ENCODE measurements around the gene PXYLP1. TPM values are rescaled to one million over a fixed set of nuclear protein-coding genes. Genes with fewer than 3 reads are reported as not detected.

The PXYLP1 gene
- total and polyA plus RNA-seq, 4 donors = 3.8 to 29.6 (median 12.5) TPM

DNA sequence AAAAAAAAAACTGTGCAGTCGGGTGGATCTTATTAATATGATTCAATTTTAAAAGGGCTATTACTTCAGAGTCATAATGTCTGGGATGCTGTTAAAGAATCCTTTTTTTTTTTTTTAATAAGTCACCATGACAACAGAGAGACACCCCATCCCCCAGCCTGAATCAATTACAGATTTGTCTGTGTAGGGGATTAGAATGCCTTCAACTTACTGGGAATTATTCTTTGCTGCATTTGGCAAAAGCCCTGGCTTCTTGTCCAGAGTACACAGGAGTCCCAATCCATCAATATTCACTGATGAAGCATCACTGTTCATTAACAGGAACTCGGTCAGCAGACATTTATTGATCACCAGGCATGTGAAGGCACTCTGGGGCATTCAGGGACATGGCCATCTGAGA, 12.7 kb upstream of the PXYLP1 start:
- peaks cover 1% of the 10 kb centered on the region for H3K9me3 ChIP-seq (ENCODE audit: control insufficient read depth, low read length)
- no peaks in the 10 kb centered on the region for H3K27me3 ChIP-seq (ENCODE audit: control insufficient read depth in 1 of 2, insufficient read depth in 2 of 2, low read length in 1 of 2)
- H3K4me3 ChIP-seq (ENCODE audit: low read length in 2 of 2) = no peak overlapping the region
- intact Hi-C loops (cut with DNase I) = no loop called here
- ATAC-seq (ENCODE audit: low FRiP score) = no peak
- H3K36me3 ChIP-seq (ENCODE audit: control insufficient read depth in 1 of 2, insufficient read depth in 2 of 2, low read length in 1 of 2) = no peaks in the 10 kb centered on the region
- H3K27ac ChIP-seq (ENCODE audit: low read depth in 1 of 2, low read length in 2 of 2) = no peak overlapping the region
- DNase-seq = no peak
- no peaks in the 10 kb centered on the region for H3K4me1 ChIP-seq (ENCODE audit: control insufficient read depth in 1 of 2, insufficient read depth in 2 of 2, low read length in 2 of 2)
- WGBS, 2 donors = 86 to 88% methylated on average over 2 of the region's 2 CpGs

DNA sequence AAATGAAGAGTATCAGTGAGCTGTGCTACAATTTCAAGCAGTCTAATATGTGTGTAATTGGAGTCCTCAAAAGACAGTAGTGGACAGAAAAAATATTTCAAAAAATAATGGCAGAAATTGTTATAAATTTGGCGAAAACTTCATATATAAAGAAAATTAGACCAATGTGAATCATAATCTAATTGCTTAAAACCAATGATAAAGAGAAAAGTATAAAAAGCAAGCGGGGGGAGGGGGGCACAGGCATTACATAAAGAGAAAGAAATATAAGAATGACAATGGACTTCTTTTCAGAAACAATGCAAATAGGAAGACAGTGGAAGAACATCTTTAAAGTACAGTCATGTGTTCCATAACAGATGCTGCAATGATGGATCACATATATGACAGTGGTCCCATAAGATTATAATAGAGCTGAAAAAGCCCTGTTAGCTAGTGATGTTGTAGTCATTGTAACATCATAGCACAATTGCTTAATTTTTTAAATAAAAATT, 7.9 kb upstream of the PXYLP1 start:
- H3K4me1 ChIP-seq (ENCODE audit: control insufficient read depth in 1 of 2, insufficient read depth in 2 of 2, low read length in 2 of 2) = no peaks in the 10 kb centered on the region
- no peak for DNase-seq
- intact Hi-C loops (cut with DNase I) = no loop called here
- H3K4me3 ChIP-seq (ENCODE audit: low read length in 2 of 2) = no peak overlapping the region
- no peaks in the 10 kb centered on the region for H3K27me3 ChIP-seq (ENCODE audit: control insufficient read depth in 1 of 2, insufficient read depth in 2 of 2, low read length in 1 of 2)
- no peaks in the 10 kb centered on the region for H3K36me3 ChIP-seq (ENCODE audit: control insufficient read depth in 1 of 2, insufficient read depth in 2 of 2, low read length in 1 of 2)
- WGBS, 2 donors = 95% methylated on average over 2 of the region's 2 CpGs
- no peak for ATAC-seq (ENCODE audit: low FRiP score)
- H3K9me3 ChIP-seq (ENCODE audit: control insufficient read depth, low read length) = peaks cover 1% of the 10 kb centered on the region
- H3K27ac ChIP-seq (ENCODE audit: low read depth in 1 of 2, low read length in 2 of 2) = no peak overlapping the region

DNA sequence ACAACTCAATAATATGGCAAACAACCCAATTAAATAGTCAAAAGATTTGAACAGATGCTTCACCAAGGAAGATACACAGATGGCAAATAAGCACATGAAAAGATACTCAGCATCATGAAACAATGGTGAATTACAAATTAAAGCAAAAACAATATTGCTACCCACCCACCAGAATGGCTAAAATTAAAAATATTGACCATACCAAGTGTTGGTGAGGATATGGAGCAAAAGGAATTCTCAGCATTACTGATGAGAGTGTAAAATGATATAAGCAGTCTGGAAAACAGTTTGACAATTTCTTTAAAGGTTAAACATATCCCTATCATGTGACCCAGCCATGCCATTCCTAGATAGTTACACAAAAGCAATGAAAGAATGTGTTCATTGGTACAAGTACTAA, 5.7 kb upstream of the PXYLP1 start:
- peaks cover 1% of the 10 kb centered on the region for H3K9me3 ChIP-seq (ENCODE audit: control insufficient read depth, low read length)
- H3K36me3 ChIP-seq (ENCODE audit: control insufficient read depth in 1 of 2, insufficient read depth in 2 of 2, low read length in 1 of 2) = no peaks in the 10 kb centered on the region
- DNase-seq (no peak), ATAC-seq (ENCODE audit: low FRiP score) (no peak)
- no peak overlapping the region for H3K27ac ChIP-seq (ENCODE audit: low read depth in 1 of 2, low read length in 2 of 2)
- no peak overlapping the region for H3K4me3 ChIP-seq (ENCODE audit: low read length in 2 of 2)
- H3K4me1 ChIP-seq (ENCODE audit: control insufficient read depth in 1 of 2, insufficient read depth in 2 of 2, low read length in 2 of 2) = no peaks in the 10 kb centered on the region
- intact Hi-C loops (cut with DNase I) = no loop called here
- H3K27me3 ChIP-seq (ENCODE audit: control insufficient read depth in 1 of 2, insufficient read depth in 2 of 2, low read length in 1 of 2) = no peaks in the 10 kb centered on the region

DNA sequence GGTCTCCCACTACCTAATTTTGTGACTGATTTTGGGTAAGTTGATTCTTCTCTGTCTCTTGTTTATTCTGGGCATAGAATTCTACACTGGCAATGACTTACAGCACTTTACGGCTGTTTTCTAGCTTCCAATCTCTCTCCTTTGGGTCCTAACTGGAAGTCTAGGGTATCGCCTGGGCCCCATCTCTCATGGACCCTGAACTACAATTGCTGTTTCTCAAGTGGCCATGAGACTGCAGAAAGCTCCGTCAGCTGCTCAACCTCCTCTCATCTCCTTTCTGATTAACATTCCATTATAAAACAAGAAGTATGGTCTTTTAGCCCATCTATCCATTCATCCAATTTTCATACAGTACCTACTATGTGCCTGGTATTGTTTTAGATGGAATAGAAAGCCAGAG, 4.4 kb upstream of the PXYLP1 start:
- Histone ChIP-seq H3K27me3 (ENCODE audit: control insufficient read depth in 1 of 2, insufficient read depth in 2 of 2, low read length in 1 of 2) (no peaks in the 10 kb centered on the region), H3K9me3 (ENCODE audit: control insufficient read depth, low read length) (peaks cover 1% of the 10 kb centered on the region), H3K36me3 (ENCODE audit: control insufficient read depth in 1 of 2, insufficient read depth in 2 of 2, low read length in 1 of 2) (no peaks in the 10 kb centered on the region), H3K4me1 (ENCODE audit: control insufficient read depth in 1 of 2, insufficient read depth in 2 of 2, low read length in 2 of 2) (no peaks in the 10 kb centered on the region), H3K27ac (ENCODE audit: low read depth in 1 of 2, low read length in 2 of 2) (no peak overlapping the region), H3K4me3 (ENCODE audit: low read length in 2 of 2) (no peak overlapping the region)
- 91 to 94% methylated on average over 3 of the region's 3 CpGs for WGBS, 2 donors
- intact Hi-C loops (cut with DNase I) = no loop called here
- ATAC-seq (ENCODE audit: low FRiP score) (no peak), DNase-seq (no peak)

DNA sequence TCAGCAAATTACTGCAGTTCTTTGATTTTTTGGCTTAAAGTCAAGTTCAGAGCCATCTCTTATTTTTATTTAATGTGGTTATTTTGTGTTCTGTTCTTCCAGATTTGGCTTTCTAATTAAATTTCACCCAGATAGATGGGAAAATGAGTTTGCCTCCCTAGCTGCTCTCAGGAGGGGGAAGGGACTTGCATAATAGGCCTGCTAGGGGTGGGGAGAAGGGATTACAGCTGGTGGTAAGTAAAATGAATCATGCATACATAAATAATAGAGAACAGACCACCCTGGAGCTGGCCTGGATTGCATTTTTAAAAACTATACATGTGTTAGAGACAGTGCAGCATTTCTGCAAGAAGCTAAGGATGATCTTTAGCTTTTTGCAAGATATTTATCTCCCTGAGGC, 3.9 kb upstream of the PXYLP1 start:
- Histone ChIP-seq H3K4me1 (ENCODE audit: control insufficient read depth in 1 of 2, insufficient read depth in 2 of 2, low read length in 2 of 2) (no peaks in the 10 kb centered on the region), H3K36me3 (ENCODE audit: control insufficient read depth in 1 of 2, insufficient read depth in 2 of 2, low read length in 1 of 2) (no peaks in the 10 kb centered on the region), H3K4me3 (ENCODE audit: low read length in 2 of 2) (no peak overlapping the region), H3K27ac (ENCODE audit: low read depth in 1 of 2, low read length in 2 of 2) (no peak overlapping the region), H3K9me3 (ENCODE audit: control insufficient read depth, low read length) (peaks cover 1% of the 10 kb centered on the region), H3K27me3 (ENCODE audit: control insufficient read depth in 1 of 2, insufficient read depth in 2 of 2, low read length in 1 of 2) (no peaks in the 10 kb centered on the region)
- no peak for DNase-seq
- intact Hi-C loops (cut with DNase I) = no loop called here
- ATAC-seq (ENCODE audit: low FRiP score) = no peak

DNA sequence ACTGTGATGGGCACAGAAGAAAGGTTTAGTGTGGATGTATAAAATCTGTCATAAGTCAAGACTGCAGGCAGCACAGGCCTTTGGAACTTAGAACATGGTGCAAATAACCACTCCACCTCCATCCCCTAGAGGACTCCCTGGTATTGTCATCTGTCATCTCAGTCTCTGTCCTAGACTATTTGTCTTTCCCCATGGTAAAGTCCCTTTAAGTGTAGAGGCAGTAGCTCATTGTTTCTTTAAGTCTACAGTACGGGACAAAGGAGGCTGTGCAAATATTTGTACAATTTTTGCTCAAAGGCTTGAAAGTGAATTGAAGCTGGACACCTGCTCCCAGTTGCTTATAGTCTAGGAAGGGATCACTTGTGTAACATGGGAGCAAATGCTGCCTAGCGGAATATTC, 3.2 kb upstream of the PXYLP1 start:
- 75 to 78% methylated on average over 2 of the region's 2 CpGs for WGBS, 2 donors
- no peak for ATAC-seq (ENCODE audit: low FRiP score)
- Histone ChIP-seq H3K4me3 (ENCODE audit: low read length in 2 of 2) (no peak overlapping the region), H3K9me3 (ENCODE audit: control insufficient read depth, low read length) (no peaks in the 10 kb centered on the region), H3K4me1 (ENCODE audit: control insufficient read depth in 1 of 2, insufficient read depth in 2 of 2, low read length in 2 of 2) (no peaks in the 10 kb centered on the region), H3K27ac (ENCODE audit: low read depth in 1 of 2, low read length in 2 of 2) (no peak overlapping the region), H3K27me3 (ENCODE audit: control insufficient read depth in 1 of 2, insufficient read depth in 2 of 2, low read length in 1 of 2) (no peaks in the 10 kb centered on the region), H3K36me3 (ENCODE audit: control insufficient read depth in 1 of 2, insufficient read depth in 2 of 2, low read length in 1 of 2) (no peaks in the 10 kb centered on the region)
- DNase-seq = no peak
- intact Hi-C loops (cut with DNase I) = no loop called here

DNA sequence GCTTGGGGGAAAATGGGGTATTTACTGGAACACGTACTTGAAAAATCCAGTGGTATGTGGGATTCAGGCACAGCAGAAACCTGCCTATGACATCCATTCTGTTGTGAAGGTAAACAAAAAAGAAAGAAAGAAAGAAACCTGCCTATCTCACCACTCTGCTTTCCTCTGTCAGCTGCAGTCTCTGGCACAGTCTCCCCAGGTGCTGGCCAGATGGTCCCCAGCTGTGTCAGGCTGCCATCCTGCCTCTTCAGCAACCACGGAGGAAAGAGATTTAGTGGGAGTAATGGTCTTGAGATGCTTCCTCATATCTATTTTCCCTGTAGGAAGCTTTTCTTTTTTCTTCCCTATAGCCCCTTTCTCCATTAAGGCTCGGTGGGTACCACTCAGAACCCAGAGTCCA, 2.5 kb upstream of the PXYLP1 start:
- intact Hi-C loops (cut with DNase I) = no loop called here
- no peak overlapping the region for H3K27ac ChIP-seq (ENCODE audit: low read depth in 1 of 2, low read length in 2 of 2)
- WGBS, 2 donors = 89 to 92% methylated on average over 3 of the region's 3 CpGs

DNA sequence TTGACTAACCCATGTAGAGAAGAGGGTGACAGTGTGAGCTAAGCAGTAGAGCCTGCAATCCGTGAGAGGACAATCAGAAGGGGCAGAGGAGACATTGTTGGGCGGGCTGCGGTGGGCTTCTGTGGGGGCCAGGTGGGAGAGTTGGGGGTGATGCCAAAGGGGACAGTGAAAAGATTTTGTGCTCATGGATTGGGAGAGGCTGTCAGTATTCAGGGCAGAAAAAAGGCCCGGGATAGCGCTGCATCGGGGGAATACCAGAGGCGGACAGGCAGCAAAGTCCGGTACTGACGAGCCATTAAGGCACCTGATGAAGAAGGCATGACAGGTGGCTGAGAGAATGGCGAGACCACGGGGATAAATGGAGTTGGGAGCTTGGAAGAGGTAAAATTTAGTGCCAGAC, 1.3 kb upstream of the PXYLP1 start:
- Histone ChIP-seq H3K27ac (ENCODE audit: low read depth in 1 of 2, low read length in 2 of 2) (no peak overlapping the region), H3K36me3 (ENCODE audit: control insufficient read depth in 1 of 2, insufficient read depth in 2 of 2, low read length in 1 of 2) (no peaks in the 10 kb centered on the region), H3K4me1 (ENCODE audit: control insufficient read depth in 1 of 2, insufficient read depth in 2 of 2, low read length in 2 of 2) (no peaks in the 10 kb centered on the region), H3K27me3 (ENCODE audit: control insufficient read depth in 1 of 2, insufficient read depth in 2 of 2, low read length in 1 of 2) (no peaks in the 10 kb centered on the region), H3K4me3 (ENCODE audit: low read length in 2 of 2) (no peak overlapping the region), H3K9me3 (ENCODE audit: control insufficient read depth, low read length) (no peaks in the 10 kb centered on the region)
- ATAC-seq (ENCODE audit: low FRiP score) = no peak
- intact Hi-C loops (cut with DNase I) = loop anchor here (2.0 to 10.0 kb wide), 4 partner anchors 49 to 227 kb away; no protein-coding TSS in a partner anchor
- 98% methylated on average over 11 of the region's 11 CpGs for WGBS, 2 donors
- peak in 1 of 2 donors; percentile 61 for DNase-seq

More for the DNA sequence above, 2.5 kb upstream of the PXYLP1 start:
- no peak for ATAC-seq (ENCODE audit: low FRiP score)
- no peak for DNase-seq
- H3K4me1 ChIP-seq (ENCODE audit: control insufficient read depth in 1 of 2, insufficient read depth in 2 of 2, low read length in 2 of 2) = no peaks in the 10 kb centered on the region
- H3K4me3 ChIP-seq (ENCODE audit: low read length in 2 of 2) = no peak overlapping the region
- no peaks in the 10 kb centered on the region for H3K36me3 ChIP-seq (ENCODE audit: control insufficient read depth in 1 of 2, insufficient read depth in 2 of 2, low read length in 1 of 2)
- H3K27me3 ChIP-seq (ENCODE audit: control insufficient read depth in 1 of 2, insufficient read depth in 2 of 2, low read length in 1 of 2) = no peaks in the 10 kb centered on the region
- H3K9me3 ChIP-seq (ENCODE audit: control insufficient read depth, low read length) = no peaks in the 10 kb centered on the region

DNA sequence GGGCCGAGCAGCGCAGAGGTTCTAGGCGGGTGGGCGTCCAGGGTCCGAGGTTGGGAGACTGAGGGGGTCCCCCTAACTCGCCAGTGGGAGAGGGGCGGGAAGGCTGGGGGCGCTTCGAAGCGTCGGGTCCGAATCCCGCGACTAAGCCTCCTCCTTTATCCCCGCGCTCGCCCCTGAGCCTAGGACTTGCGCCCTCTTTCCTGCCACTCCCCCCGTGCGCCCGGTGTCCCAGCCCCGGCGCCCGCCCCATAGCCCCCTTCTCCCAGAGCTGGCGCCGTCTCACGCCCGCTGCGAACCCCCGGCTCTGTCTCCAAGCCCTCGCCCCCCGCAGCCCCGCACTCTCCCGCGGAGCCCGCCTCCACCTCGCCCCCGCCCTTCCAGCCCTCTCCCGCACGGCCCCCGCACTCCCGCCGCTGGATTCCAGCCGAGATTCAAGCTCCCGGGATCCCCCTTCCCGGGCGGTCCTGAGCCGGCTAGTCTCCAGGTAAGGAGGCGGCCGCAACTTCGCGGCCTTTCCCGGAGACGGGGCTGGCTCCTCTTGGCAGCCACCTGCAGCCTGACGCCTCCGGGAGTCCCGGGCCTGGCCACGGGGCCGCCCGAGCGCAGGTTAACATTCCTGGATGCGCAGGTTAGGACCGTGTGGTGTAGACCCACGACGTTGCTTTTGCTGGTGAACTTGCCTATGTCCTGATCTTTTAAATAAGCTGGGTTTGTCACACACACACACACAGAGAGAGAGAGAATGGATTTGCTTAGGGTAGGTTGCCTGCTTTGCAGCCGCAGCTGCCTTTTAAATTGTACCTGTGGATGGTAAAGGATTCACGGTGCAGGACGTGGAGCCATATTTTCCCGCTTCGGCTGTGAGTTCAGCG, 563 bp downstream of the PXYLP1 start:
- peak; percentile 71 to 82 for DNase-seq
- Histone ChIP-seq H3K27me3 (ENCODE audit: control insufficient read depth in 1 of 2, insufficient read depth in 2 of 2, low read length in 1 of 2) (no peaks in the 10 kb centered on the region), H3K4me3 (ENCODE audit: low read length in 2 of 2) (peak overlapping the region; percentile 58 to 84), H3K9me3 (ENCODE audit: control insufficient read depth, low read length) (no peaks in the 10 kb centered on the region), H3K4me1 (ENCODE audit: control insufficient read depth in 1 of 2, insufficient read depth in 2 of 2, low read length in 2 of 2) (no peaks in the 10 kb centered on the region), H3K27ac (ENCODE audit: low read depth in 1 of 2, low read length in 2 of 2) (peak overlapping the region; percentile 45 to 48), H3K36me3 (ENCODE audit: control insufficient read depth in 1 of 2, insufficient read depth in 2 of 2, low read length in 1 of 2) (no peaks in the 10 kb centered on the region)
- peak; percentile 29 for ATAC-seq (ENCODE audit: low FRiP score)
- intact Hi-C loops (cut with DNase I) = loop anchor here (2.0 to 10.0 kb wide), 4 partner anchors 47 to 225 kb away; no protein-coding TSS in a partner anchor
- WGBS, 2 donors = 1 to 2% methylated on average over 48 to 71 of the region's 71 CpGs
